Neural cell (in vitro differentiated cells): Measurements from ENCODE around the gene ARNT2. TPM values are rescaled to one million over a fixed set of nuclear protein-coding genes. Genes with fewer than 3 reads are reported as not detected.

Experiments
- H2AFZ ChIP-seq: fragments of 200-600, 300-800 bp; sonication (generic), shearing (Covaris generic); 2 replicates; pipeline ENCODE4 v1.6.0; 2014; ENCODE audit warnings: low read depth, mild to moderate bottlenecking, antibody characterized with exemption, low read length, moderate library complexity
- H3F3A ChIP-seq: fragments of 200-600 bp; shearing (Covaris generic); 2 replicates; pipeline ENCODE4 v1.6.1; 2016; ENCODE audit warnings: mild to moderate bottlenecking, moderate library complexity, mixed read lengths, antibody characterized with exemption, low read length; ENCODE audit not compliant: insufficient read depth, poor library complexity, severe bottlenecking
- H3K27ac ChIP-seq: fragments of 200-600, 300-800 bp; sonication (generic), shearing (Covaris generic); 2 replicates; pipeline ENCODE4 v1.5.1; 2014; ENCODE audit warnings: mild to moderate bottlenecking, low read length, moderate library complexity
- H3K27me3 ChIP-seq: fragments of 300-800, 200-600 bp; sonication (generic), shearing (Covaris generic); 2 replicates; pipeline ENCODE4 v1.6.0; 2014; ENCODE audit warnings: mild to moderate bottlenecking, low read depth, low read length, moderate library complexity; ENCODE audit not compliant: insufficient read depth
- H3K36me3 ChIP-seq: fragments of 300-800, 200-600 bp; sonication (generic), shearing (Covaris generic); 2 replicates; pipeline ENCODE4 v1.5.1; 2014; ENCODE audit warnings: mild to moderate bottlenecking, antibody characterized with exemption, low read length, moderate library complexity; ENCODE audit not compliant: insufficient read depth
- H3K4me2 ChIP-seq: fragments of 300-800, 200-600 bp; sonication (generic), shearing (Covaris generic); 2 replicates; pipeline ENCODE4 v1.6.0; 2014; ENCODE audit warnings: mild to moderate bottlenecking, low read length
- H3K4me3 ChIP-seq: fragments of 300-800, 200-600 bp; sonication (generic), shearing (Covaris generic); 2 replicates; pipeline ENCODE4 v1.5.1; 2014; ENCODE audit warnings: mild to moderate bottlenecking, low read length, moderate library complexity
- H3K79me2 ChIP-seq: fragments of 200-600 bp; shearing (Covaris generic); replicated peaks from 2 replicates; pipeline ENCODE4 v1.6.0; 2014; ENCODE audit warnings: mild to moderate bottlenecking, low read length, moderate library complexity; ENCODE audit not compliant: insufficient read depth
- H3K9ac ChIP-seq: fragments of 300-800, 200-600 bp; sonication (generic), shearing (Covaris generic); 2 replicates; pipeline ENCODE4 v1.6.1; 2016; ENCODE audit warnings: mild to moderate bottlenecking, low read length, mixed read lengths
- H3K9me2 ChIP-seq: fragments of 200-600 bp; shearing (Covaris generic); 2 replicates; pipeline ENCODE4 v1.6.1; 2016; ENCODE audit warnings: mild to moderate bottlenecking, low read length, mixed read lengths; ENCODE audit not compliant: insufficient read depth
- H3K9me3 ChIP-seq: fragments of 200-600, 300-800 bp; sonication (generic), shearing (Covaris generic); 2 replicates; pipeline ENCODE4 v1.6.1; 2016; ENCODE audit warnings: mild to moderate bottlenecking, mixed run types, low read length, moderate library complexity, mixed read lengths
- H4K20me1 ChIP-seq: fragments of 200-600 bp; shearing (Covaris generic); 2 replicates; pipeline ENCODE4 v1.6.1; 2016; ENCODE audit warnings: mild to moderate bottlenecking, mixed run types; ENCODE audit not compliant: insufficient read depth
- CTCF ChIP-seq: fragments of 450-650 bp; IDR thresholded peaks from 2 replicates; pipeline ENCODE4 v1.5.1; 2014; ENCODE audit warnings: antibody characterized with exemption, mild to moderate bottlenecking, moderate library complexity; ENCODE audit not compliant: poor library complexity, severe bottlenecking
- EP300 ChIP-seq: fragments of 450-650 bp; conservative IDR thresholded peaks from 2 replicates; pipeline ENCODE4 v1.6.1; 2014; ENCODE audit warnings: antibody characterized with exemption, mild to moderate bottlenecking, moderate library complexity; ENCODE audit not compliant: poor library complexity, severe bottlenecking
- EZH2 ChIP-seq: fragments of 200-600, 300-800 bp; shearing (Covaris generic), sonication (generic); IDR thresholded peaks from 2 replicates; pipeline ENCODE4 v1.6.1; 2014; ENCODE audit warnings: antibody characterized with exemption, low read length, borderline replicate concordance, mild to moderate bottlenecking; ENCODE audit not compliant: insufficient read depth, poor library complexity, severe bottlenecking
- MXI1 ChIP-seq: fragments of 450-650 bp; conservative IDR thresholded peaks from 2 replicates; pipeline ENCODE4 v1.6.1; 2014; ENCODE audit warnings: antibody characterized with exemption, mild to moderate bottlenecking; ENCODE audit not compliant: poor library complexity, severe bottlenecking
- POLR2AphosphoS5 ChIP-seq: IDR thresholded peaks from 2 replicates; pipeline ENCODE4 v1.6.1; 2012
- RAD21 ChIP-seq: fragments of 450-650 bp; conservative IDR thresholded peaks from 2 replicates; pipeline ENCODE4 v1.6.1; 2014; ENCODE audit warnings: antibody characterized with exemption, mild to moderate bottlenecking, moderate library complexity
- REST ChIP-seq: IDR thresholded peaks from 2 replicates; pipeline ENCODE4 v1.6.1; 2012; ENCODE audit warnings: borderline replicate concordance
- SMC3 ChIP-seq: fragments of 450-650 bp; conservative IDR thresholded peaks from 2 replicates; pipeline ENCODE4 v1.6.1; 2014; ENCODE audit warnings: antibody characterized with exemption, mild to moderate bottlenecking, moderate library complexity; ENCODE audit not compliant: poor library complexity
- TAF1 ChIP-seq: IDR thresholded peaks from 2 replicates; pipeline ENCODE4 v1.6.1; 2012; ENCODE audit warnings: low read depth
- polyA plus RNA-seq: library from polyadenylated mRNA; depleted of rRNA; stranded (reverse); fragments of >200 nt; gene quantifications from 2 replicates; pipeline ENCODE4 v1.2.3, GENCODE V29; 2014

ARNT2 gene
- polyA plus RNA-seq, 1 donor from 2014 or later: 41.2 TPM

GRCh38 chr15:80551348-80551747 is 147.2 kb downstream of the ARNT2 start:
- H3K4me2 ChIP-seq: no peak overlapping the region

DNA sequence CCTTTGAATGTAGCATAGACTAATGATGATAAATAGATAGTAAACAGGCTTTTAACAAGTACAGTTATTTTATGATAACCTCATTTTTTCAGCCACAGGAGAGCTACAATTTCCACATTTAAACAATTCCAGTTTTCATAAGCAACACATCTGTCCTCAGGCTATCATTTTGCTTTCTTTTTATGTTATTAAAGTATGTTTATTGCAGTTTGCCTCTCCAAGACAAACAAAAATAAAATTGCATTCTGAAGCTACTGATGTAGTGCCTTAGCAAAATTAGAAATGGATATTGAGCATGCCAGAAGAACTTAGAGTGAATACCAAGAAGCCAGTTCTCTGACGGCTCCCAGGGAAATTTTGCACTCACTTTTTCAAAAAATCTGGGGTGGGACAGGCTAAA is 150.4 kb downstream of the ARNT2 start:
- Histone ChIP-seq H3K9me2 (no peaks in the 10 kb centered on the region), H4K20me1 (no peaks in the 10 kb centered on the region), H3K4me3 (no peak overlapping the region), H3K27ac (no peak overlapping the region), H3K27me3 (no peaks in the 10 kb centered on the region), H3K9me3 (no peaks in the 10 kb centered on the region), H3K79me2 (no peaks in the 10 kb centered on the region), H3K36me3 (peaks cover 22% of the 10 kb centered on the region), H3K9ac (no peak overlapping the region), H2AFZ (no peak overlapping the region), H3F3A (no peaks in the 10 kb centered on the region), H3K4me2 (no peak overlapping the region)
- TF ChIP-seq EP300 (no peak), MXI1 (no peak), POLR2AphosphoS5 (no peak), RAD21 (no peak), CTCF (no peak)

More at GRCh38 chr15:80551348-80551747, 147.2 kb downstream of the ARNT2 start:
- Histone ChIP-seq H3K9me2 (no peaks in the 10 kb centered on the region), H3K27ac (no peak overlapping the region), H2AFZ (no peak overlapping the region), H3F3A (no peaks in the 10 kb centered on the region), H3K79me2 (no peaks in the 10 kb centered on the region), H4K20me1 (no peaks in the 10 kb centered on the region), H3K9me3 (no peaks in the 10 kb centered on the region), H3K4me3 (no peak overlapping the region), H3K27me3 (no peaks in the 10 kb centered on the region), H3K36me3 (peaks cover 18% of the 10 kb centered on the region), H3K9ac (no peak overlapping the region)
- no peak for TF ChIP-seq REST

- H3K9me2 ChIP-seq: no peaks in the 10 kb centered on the region
- H3K27me3 ChIP-seq: no peaks in the 10 kb centered on the region
- no peak overlapping the region for H3K9ac ChIP-seq
- no peaks in the 10 kb centered on the region for H3K79me2 ChIP-seq
- H4K20me1 ChIP-seq: no peaks in the 10 kb centered on the region
- H3K4me2 ChIP-seq: no peak overlapping the region
- no peak overlapping the region for H3K4me3 ChIP-seq
- no peak overlapping the region for H3K27ac ChIP-seq
- H3K36me3 ChIP-seq: peaks cover 20% of the 10 kb centered on the region
- H2AFZ ChIP-seq: no peak overlapping the region
- no peaks in the 10 kb centered on the region for H3K9me3 ChIP-seq
- no peaks in the 10 kb centered on the region for H3F3A ChIP-seq
- TF ChIP-seq MXI1 (no peak), CTCF (no peak), REST (no peak), EZH2 (no peak), TAF1 (no peak), POLR2AphosphoS5 (no peak), SMC3 (no peak), EP300 (no peak), RAD21 (no peak)
Observed at GRCh38 chr15:80556694-80557367, 152.6 kb downstream of the ARNT2 start.
